GF-D8 (cell line): Measurements from ENCODE around the gene ARHGAP15.

ENCODE experiments used
- DNase-seq: peaks from one replicate; lab custom pipeline; 2025; lab: John Stamatoyannopoulos, UW

Gene ARHGAP15

DNA sequence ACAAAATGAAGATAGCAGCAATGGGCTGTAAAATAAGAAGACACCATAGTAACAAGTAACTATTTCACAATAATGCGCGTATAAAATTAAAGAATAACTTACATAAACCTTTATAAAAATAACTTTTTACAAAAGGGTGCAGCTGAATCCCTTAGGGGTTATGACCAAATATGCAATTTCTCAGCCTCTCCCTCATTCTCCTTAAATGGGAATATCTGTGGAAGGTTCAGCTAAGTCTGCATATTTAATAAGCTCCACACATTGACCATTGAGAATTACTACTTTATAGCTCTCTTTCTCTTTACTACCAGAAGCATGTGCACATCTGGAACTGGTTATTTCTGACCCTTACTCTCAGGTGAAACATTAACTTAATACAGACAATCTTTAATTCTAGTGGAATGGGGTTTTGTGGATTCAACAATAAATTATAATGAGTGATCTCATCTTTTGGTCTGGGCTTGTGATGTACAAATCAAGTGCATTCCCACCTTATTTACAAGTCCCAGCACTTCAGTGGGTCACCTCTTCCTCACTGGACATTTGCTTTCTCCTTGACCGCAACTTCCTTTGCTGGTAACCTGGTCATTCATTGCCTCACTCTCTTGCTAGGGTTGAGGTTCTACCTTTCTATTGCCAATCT is 15.7 kb downstream of the ARHGAP15 start:
- no peak for DNase-seq

DNA sequence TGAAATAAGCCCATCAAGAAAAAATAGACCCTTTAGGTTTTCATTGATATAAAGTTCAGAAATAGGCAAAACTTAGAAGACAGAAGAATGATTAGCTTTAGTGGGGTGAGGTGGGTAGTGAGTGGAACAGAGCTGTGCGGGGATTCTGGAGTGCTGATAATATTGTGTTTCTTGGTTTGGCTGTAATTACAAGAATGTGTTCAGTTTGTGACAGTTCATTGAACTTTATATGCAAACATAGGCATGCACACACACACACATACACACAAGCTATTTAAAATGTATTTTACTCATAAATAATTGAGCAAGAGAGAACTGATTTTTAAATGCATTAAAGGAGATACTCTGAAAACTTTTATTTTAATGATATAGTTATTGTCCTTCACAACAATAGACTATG is 17.1 kb downstream of the ARHGAP15 start:
- no peak for DNase-seq

DNA sequence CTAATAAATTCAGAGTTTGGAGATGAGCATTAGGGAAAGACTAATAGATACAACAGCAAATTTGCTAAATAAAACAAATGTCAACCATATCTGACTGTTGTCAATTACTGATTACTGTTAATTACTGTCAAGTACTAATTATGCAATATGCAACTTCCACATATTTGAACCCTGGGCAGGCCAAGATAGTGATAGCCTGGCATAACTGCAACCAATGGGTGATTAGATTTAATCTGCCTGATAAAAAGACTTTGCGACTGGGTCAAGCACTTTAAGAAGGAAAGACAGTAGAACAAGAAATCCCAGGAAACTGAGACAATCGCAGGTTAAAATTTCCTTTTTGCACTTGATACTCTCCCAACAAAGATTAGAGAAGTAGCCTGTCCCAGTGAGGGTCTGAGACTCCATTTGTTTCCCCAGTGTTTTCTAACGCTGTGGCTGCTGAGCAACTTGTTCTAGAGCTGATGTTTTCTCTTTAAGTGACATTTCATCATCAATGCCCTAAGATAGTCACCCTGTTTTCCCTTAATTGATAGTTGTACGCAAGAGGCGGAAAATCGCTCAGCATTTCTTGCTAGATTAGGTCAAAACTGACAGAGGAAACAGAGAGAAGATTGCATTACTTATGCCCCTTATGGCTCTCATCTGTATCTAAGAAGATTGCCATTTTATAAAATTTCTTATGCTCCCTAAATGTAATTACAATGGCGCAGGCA is 17.8 kb downstream of the ARHGAP15 start:
- no peak for DNase-seq

DNA sequence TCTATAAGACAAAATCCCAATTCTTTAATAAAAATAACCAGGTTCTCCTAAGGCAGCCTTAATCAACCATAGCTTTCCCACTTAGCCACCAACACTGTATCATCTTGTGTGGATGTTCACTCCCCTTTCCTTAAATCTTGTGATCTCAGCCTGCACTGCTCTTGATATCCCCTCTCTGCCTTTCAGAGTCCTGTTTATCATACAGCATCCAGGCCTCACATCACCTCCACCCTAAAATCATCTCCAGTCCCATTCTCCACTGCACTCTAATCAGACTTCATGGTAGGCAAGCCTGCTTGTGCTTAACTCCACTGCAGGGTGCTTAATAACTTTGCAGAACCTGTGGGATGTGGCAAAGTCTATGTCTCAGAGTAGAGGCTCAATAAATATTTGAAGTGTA is 18.8 kb downstream of the ARHGAP15 start:
- DNase-seq: no peak

DNA sequence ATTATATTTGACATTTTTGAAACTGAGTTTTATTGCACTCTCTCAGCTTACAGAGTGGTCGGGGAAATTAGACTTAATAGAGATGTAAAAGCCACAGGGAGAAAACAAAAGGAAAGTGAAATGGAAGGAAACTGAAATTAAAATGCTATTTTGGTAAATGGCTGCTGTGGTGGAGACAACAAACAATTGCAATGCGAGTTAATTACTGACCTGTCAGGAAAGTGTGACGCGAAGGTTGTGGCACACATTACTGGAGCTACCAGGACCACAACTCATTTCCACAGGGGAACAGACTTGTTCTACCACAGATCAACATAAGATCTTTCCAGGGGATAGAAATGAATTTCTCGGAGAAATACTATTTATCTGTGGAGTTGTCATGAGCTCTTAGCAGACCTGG is 19.5 kb downstream of the ARHGAP15 start:
- DNase-seq: no peak

DNA sequence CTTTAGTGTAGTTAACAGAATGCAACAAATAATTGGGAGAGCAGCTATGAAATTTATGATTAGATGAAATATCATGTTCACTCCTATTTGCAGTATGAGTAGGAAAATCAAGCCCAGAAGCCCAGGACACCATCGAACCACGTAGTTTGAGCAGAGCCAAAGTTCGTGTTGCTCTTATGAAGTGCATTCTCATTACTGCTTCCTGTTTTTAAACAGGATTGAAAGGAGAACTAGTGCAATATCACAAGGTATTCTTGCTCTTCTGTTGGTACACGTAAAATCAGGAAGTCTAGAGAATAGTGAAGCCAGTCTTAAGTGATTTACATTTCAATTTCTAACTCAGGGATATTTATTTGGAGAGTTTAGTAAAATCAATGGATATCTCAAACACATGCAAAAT is 21.1 kb downstream of the ARHGAP15 start:
- DNase-seq: peak; percentile 67

DNA sequence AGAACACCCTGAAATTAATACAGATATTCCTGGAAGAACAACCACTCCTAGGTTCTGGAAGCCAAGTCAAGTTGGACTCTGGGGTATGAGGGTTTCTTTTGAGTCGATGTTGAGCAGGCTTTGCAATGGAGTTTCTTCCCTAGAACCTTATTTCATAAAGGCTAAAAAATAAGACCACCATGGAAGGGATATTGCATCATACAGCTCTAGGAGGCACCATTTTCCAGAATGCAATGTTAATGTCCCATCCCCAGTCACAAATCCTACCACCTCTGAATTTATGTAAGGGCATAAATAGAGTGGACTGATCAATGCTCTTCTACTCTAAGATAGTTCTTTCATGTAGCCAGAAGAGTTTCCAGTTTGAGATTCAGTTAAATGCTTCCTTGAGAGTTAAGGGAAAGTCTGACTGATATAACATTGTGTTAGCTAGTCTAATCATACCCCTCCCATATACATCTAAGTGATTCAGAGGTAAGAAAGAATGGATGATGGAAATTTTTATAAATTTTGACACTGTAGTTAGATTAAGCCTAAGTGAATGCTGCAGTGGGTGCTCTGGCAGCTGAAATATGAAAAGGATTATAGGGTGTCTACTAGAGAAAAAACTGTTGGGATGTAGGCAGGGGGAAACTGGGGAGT is 22.0 kb downstream of the ARHGAP15 start:
- DNase-seq: no peak

DNA sequence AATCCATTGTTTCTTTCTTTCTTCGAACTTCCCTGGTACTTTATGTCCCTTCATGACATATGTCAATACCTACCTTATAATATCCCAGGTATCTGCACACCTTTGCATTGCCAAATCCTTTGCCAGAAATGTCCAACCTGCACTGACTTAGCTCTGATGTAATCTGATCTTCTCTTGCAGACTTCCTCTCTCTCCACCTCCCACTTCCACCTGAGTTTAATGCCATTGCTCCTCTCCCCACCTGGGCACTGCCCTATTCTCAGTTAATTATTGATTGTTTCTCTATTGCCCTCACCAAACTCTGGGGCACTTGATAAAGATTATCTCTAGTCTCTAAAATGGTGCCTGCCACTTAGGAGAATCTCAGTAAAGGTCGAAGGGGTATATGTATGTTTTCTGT is 23.0 kb downstream of the ARHGAP15 start:
- no peak for DNase-seq

DNA sequence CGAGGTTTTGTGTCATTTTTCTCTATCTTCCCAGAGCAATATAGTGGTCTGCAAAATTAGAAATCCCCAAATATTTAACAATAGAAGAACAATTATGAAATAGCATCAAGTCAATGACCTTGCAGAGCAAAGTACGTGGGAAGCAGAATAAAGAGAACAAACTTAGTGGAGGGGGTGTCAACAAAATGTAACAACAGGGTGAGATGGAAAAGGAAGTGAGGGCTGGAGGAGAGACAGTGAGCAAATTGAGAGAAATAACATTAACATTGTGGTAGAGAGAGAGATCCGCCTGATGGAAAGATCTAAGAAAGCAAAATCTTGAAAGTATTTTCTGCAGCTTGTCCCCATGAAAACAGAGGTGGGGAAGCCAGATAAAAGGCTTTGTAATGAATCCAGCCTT is 23.4 kb downstream of the ARHGAP15 start:
- DNase-seq: no peak

DNA sequence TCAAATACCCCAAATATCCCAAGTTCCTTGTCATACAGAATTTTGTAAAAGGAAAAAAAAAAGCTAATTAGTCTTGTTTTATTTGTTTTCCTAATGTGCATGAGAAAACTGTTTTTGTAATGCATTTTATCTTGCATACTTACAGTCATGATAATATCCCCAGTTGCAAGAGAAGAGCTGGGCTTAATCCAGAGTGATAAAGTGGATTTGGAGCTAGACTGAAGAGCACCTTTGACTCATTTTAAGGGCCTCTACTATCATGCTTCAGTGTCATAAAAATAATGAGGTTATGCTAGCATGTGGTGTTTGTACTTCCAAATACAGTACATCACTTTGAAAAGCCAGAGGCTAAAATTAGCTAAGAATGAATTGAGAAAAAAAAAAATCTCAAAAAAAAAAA is 26.4 kb downstream of the ARHGAP15 start:
- no peak for DNase-seq

DNA sequence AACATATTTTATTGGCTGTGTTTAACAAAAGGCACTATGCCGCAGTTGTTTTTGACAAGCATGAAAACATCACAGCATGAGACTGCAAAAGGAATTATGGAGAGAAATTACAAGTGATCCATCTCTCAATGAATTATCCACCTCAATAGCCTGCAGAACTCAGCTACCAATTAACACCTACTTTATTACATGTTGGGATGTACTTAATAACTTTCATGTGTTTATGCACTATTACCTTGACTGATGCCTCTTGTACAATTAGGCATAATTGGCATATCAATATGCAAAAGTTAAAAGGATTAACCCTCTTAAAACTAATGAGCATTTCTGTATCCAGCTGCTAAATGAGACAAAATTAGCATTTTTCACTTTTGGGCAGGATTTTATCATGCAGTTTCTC is 27.8 kb downstream of the ARHGAP15 start:
- no peak for DNase-seq

DNA sequence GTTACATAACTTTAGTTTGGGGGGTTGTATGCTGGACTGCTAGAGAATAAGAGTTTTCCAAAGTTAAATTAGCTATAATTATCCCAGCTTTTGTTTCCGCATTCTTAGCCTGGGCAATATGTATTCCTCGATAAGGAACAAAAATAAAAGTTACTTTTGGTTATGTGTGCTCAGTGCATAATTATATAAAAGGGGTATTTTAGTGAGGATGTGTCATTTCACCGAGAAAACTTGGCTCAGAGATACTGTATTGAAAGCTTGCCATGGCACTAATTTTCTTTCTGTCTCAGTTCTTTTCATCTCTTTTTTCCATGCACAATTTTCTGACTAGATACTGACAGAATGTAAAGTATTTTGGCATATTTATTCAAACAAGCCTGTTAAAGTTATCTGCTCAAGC is 28.2 kb downstream of the ARHGAP15 start:
- no peak for DNase-seq

DNA sequence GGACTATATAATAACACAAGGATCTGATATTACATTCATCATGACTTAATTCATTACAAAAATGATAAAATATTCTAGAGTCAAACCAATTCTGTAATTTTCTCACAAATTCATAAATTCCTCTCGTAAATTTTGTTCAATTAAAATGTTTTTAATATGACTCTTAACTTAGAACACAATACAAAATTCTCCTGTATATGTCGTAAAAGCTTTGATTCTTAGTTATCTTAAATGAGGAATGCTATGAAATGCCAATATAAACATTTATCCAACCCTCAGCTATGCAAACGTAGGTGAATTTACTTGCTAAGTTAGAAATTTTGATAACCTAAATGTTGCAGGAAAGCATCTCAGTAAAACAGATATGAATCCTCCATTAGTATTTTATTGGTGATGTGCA is 28.9 kb downstream of the ARHGAP15 start:
- DNase-seq: no peak

DNA sequence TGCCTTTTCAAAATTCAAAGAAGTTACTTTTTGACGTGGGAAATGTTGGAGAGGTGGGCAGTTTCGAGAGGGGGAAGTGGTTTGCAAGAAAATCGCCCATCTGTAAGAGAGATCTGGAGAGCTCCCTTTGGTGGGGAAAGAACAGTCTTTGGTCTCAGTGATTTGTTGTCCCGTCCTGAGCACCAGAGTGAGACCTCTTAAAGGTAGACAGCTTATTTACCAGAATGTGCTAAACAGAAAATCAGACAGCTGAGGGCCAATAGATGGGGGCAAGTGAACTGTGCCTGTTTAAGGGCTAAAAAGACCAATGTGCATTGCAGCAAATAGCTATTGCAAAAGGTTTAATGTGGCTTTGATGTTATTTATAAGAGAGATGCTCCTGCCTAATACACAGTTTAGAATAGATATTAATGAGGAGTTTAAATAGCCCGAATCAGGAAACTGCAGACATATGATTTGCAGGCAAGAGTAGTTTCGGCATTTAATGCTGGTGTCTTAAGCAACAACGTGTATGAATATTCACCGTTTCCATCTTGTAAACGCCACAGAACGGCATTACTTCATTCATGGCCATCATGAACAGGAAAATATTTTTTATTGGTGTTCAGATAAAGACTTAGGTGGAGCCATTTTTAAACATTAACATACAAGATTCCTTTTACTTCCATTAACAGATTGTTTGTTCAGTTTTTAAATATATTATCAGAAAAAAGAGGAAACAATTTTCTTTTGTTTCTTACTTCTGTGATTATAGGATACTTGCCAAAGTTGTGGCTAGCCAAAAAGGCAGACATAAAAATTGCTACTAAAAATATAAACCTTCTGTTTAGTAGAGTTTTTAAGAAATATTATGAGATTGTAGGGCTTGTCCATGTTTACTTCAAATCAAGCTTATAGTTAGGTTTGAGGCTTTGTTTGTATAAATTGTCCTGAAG is 29.6 kb downstream of the ARHGAP15 start:
- no peak for DNase-seq

DNA sequence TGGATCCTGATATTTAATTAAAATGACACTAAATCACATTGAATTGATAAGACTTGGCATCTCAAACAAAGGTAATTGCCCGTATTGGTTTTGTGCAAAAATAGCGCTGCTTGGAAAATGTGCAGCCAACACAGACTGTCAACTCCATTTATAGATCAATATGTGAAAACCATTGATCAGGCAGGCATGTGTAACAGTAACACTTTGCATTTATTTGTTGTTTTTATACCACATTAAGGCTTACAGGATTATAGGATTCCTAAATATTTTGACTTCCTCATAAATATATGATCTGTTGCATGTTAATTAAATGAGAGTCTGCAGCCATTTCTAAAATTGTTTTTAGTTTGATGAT is 30.2 kb downstream of the ARHGAP15 start:
- DNase-seq: no peak

DNA sequence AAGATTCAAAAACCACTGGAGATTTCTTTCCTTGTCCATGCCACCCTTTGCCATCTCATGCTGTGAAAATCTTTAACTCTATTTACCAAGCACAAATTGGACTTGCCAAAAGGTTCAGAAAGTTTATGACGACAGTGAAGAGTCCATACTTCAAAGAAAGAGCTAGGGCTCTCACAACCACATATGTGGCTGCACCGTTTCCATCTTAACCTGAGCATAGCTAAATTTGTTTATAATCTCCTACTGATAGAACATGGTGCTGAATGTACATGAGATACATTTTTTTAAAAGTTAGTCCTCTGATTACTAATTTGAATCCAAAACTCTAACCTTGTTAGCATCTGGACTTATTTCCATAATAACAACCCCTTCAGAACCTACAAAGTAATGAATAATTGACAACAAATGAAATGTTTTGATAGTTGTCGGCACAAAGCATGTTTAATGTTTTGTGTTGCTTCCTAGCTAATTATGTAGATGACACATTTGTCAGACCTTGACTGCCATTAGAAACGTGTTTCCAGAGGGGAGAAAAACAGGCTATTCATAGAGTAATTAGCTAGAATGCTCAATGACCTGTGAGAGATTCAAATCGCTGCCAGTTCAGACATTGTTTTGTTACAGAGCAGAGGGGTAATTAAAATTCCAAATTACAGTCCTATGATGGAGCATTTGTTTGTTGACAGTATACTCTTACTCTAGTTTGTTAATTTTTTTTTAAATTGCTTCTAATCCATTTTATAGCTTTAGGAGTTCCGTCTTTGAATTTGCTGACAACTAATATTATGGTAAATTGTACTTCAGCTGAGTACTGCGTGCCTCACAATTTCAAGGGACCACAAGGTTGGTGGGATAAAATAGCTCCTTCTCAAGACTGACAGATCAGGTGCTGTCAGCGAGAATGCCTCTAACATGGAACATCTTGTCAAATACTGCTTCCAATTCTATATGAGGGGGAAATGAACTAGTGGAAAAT is 31.8 kb downstream of the ARHGAP15 start:
- no peak for DNase-seq

DNA sequence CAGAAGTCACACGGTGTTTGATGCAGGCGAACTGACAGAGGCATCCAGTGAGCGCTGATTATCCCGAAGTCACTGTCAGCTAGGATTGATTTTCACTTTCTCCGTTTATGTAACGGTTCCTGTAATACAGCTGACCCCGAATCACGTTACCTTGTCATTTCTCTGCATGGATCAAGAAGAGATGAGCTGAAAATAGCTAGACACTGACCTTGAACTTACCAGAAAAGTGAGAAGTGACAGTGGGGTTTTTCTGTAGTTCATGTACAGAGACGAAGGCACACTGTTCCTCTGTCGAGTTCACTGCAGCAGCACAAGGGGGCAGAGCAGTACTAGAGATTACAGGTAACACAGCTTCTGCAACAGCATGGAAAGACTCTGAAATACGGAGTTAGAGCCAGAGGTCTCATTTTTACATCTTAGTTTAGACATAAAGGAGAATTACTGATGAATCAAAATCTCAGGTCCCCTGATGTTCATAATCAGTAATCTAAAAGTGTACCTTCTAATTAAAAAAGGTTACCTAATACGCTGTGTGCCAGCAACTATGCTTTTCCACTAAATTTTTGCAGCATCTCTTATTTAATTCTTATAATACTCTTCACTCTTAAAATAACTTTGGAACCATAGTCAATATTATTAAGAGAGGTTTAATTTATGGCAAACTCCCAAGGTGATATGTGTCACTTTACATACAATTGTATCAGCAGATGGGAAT is 33.1 kb downstream of the ARHGAP15 start:
- DNase-seq: no peak

DNA sequence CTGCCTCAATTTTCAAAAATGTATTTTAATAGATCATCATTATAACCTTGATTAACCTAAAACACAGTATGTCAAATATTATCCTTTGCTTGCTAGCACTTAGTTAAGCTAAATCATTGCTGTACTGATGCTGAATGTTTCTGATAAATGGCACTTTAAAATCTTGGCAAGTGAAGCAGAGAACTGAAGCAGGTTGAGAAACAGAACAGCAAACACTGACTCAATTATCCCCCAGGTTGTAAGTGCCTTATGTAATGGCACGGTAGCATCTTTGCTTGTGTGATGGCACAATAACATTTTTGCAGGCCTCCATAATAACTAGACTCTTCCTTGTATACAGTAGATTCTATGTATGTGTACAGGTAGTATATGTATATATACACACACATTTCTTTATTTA is 33.8 kb downstream of the ARHGAP15 start:
- no peak for DNase-seq

DNA sequence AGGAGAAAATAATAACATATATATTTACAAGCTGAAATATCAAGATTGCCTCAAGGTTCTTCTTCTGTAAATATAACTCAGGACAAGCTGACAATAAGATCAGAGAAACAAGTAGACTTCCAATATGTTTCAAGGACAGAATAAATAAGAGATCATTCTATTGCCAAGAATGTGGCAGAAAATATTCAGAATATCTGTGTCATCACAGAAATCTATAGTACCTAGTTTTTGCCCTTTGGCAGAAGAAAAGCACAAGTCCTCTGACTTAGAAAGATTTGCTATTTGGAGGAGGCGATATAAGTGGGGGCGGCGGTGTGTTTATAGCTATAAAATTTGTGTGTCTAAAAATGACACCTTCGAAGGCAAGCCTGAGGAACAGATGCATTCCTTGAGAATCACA is 34.3 kb downstream of the ARHGAP15 start:
- DNase-seq: no peak

DNA sequence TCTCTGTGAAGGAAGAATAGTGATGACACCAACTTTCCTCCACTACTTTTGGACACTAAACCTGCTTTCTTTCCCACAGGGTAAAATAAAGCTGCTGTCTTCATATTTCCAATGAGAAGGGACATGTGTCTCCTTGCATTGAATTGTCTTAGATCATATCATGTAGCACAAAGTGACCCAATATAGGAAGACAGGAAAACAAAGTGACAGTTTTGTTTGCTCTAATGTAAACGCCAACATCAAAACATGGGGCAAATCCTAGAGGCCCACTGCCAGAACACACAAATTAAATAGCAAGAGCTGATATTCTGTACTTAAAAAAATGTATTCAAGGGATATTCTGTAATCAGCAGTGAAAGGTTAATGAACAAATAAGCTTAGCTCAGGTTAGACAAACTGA is 36.1 kb downstream of the ARHGAP15 start:
- no peak for DNase-seq

DNA sequence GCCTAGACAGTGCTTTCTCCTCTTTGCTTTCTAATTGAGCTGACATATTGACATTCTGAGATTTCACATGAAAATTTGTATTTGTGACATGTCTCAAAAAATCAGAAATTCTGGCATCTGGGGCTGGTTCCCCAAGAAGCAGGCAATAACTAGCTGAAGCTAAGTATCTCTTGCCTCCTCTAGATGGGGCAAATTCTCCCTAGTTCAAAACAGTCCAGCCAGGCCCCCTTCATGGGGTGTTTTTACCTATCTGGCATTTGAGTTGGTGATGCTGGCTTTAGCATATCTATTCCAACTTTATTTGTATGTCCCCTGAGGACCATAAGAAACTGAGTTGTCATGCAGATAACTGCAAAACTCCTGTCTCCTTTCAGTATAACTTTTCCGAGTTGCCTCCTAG is 39.9 kb downstream of the ARHGAP15 start:
- no peak for DNase-seq
